Activated T-cell treated with anti-CD3 and anti-CD28 coated beads for 1 hour (primary cell): Measurements from ENCODE around the gene RBM19.

Experiments
- DNase-seq: peaks from one replicate; pipeline ENCODE4 v3.0.0-alpha.2; 2020; ENCODE audit warnings: low read depth

Gene RBM19

DNA sequence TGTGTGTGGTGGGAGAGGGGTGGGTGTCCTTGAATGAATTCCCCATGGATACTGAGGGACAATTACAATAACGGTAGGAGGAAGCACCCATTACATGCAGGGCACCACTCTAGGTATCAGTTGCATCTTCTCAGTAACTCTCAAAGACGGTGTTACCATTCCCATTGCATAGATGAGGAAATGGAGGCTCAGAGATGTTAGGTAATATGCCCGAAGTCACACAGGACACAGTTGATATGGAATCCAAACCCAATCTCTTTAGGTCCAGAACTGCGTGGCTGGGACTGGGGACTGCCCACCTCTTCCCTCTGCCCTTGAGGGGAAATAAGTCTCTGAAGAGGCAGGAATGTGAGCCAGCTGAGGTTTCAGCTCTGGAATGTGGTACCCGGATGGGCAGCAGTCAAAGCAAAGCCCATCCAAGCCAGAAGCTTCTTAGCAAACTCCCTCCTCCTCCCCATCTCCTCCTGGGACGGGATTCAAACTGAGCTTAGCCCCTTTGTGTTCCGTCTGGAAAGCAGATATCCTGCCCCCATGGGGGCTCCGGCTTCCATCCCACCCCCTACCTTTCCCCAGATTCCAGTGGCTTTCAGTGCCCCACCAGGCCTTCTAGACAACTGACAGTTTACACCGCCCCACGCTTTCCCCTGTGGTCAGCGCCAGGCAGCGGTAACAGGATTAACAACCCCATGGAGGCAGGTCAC, 187.5 kb downstream of the RBM19 start:
- DNase-seq, result no peak

DNA sequence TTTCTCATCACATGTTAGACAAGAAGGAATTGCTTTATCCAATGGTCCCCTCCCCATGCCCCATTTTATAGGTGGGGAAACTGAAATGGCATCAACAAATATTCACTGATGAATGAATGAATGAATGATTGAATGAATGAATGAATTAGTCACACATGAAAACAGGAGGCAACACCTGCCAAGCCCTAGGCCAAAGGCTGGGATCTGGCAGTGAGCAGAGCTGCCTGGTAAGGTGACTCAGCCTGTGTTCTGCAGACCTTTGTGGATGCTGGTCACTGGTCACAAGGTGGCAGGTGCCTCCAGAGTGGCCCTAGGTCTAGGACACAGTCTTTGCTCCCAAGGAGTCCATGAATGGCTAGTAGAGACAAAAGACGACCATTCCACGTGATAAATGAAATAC, 188.4 kb downstream of the RBM19 start:
- no peak for DNase-seq

DNA sequence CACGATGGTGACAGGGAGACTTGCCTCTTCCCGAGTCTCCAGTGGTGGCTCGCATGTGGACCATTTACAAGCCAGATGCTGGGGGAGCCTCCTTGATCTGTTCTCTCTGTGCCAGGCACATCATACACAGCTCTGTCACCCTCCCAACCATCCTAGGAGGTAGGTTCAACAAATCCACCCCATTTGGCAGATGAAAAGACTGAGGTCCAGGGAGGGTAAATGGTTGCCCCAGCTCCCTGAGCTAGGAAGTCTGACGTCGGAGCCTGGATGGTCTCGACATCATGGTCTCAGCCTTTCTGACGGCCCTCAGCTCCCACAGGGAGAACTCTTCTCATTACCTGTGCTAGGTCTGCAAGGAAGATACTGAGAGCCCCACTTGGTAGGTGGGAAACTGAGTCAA, 189.6 kb downstream of the RBM19 start:
- DNase-seq, result no peak

DNA sequence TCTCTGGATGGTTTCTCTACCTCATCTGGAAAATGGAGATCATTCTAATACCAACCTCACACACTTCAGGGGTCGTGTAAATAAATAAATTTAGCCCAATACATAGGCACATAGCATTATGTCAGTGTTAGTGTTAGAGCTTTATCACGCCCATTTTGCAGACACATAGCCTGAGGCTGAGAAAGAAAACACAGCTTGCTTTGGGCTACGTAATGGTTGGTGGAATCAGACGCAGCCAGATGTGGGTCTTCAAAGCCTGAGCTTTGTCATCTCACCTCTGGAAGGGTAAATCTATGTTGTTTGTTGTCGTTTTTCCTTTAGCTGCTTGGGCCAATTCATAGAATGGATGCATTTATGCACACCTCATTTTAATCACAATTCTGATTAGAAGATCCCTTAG, 191.6 kb downstream of the RBM19 start:
- no peak for DNase-seq

DNA sequence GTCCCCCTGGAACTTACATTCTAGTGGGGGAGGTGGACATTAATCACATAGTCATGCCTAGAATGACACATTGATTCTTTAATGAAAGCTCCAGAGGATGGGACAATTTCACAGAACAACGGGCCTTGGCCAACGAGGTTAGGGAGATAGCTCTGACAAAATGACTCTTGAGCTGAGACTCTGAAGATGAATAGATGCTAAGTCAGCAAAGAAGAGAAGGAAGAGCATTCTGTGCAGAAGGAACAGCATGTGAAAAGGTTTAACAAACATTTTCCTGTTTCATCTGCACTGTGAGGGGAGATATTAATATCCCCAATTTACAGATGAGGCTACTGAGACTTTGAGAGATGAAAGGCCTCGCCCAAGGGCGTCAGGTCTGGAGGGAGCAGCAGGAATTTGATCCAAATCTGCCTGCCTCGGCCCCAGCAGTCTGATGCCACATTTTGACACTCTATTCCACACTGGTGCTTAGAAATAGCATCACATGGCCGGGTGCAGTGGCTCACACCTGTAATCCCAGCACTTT, 193.6 kb downstream of the RBM19 start:
- no peak for DNase-seq

DNA sequence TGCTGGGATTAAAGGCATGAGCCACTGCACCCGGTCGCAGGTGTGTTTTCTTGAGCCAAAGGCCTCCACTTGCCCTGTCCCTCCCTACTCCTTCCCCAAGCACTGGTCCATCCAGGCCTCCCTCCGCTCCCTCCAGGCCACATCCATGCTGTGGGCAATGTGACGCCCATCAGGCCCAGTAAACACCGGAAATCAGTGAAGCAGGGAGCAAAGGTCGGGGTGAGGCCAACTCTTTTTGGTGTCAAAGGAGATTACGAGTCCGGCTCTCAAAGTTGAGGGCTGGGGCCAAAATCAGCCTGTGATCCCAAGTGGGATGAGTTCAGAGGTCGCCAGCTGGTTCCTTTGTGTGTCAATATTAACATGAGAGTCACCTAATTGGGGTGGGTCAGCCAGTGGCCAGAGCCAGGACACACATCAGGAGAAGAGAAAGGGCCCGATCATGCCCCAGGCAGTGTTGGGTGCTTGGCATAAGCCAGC, 195.7 kb downstream of the RBM19 start:
- DNase-seq, result no peak

DNA sequence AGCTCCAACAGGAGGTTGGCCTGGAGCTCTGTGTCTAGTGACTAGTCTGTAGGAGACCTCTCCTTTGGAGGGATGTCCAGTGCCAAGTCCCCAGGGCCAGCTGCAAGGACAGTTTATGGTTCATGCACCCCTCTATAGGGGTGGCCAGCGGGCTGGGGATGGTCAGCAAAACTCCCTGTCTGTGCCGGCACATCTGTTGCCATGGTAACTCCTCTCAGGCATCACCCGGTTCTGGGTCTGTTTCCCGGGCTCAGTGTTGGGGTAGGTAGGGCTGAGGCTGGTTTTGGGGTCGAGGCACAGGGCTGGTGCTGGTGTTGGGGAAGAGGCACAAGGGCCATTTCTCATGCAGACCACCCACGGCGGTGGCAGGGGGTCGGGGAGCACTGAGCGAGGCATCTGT, 196.8 kb downstream of the RBM19 start:
- DNase-seq, result no peak

DNA sequence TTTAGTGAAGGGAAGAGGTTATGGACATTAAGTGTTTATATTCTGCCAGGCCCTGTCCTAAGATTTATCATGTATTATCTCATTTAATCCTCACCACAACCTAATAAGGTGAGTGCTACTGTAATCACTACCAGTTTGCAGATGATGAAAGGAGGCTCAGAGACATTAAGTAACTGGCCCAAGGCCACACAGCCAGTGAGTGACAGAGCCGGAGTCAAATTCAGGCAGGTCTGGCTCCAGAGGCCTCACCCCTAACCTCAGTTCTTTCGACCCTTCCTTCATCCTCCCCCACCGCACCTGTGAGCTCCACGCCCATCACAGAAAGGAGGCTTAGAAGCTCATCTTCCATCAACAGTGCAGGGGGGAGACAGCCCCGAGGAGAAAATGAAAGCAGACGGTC, 197.3 kb downstream of the RBM19 start:
- no peak for DNase-seq

DNA sequence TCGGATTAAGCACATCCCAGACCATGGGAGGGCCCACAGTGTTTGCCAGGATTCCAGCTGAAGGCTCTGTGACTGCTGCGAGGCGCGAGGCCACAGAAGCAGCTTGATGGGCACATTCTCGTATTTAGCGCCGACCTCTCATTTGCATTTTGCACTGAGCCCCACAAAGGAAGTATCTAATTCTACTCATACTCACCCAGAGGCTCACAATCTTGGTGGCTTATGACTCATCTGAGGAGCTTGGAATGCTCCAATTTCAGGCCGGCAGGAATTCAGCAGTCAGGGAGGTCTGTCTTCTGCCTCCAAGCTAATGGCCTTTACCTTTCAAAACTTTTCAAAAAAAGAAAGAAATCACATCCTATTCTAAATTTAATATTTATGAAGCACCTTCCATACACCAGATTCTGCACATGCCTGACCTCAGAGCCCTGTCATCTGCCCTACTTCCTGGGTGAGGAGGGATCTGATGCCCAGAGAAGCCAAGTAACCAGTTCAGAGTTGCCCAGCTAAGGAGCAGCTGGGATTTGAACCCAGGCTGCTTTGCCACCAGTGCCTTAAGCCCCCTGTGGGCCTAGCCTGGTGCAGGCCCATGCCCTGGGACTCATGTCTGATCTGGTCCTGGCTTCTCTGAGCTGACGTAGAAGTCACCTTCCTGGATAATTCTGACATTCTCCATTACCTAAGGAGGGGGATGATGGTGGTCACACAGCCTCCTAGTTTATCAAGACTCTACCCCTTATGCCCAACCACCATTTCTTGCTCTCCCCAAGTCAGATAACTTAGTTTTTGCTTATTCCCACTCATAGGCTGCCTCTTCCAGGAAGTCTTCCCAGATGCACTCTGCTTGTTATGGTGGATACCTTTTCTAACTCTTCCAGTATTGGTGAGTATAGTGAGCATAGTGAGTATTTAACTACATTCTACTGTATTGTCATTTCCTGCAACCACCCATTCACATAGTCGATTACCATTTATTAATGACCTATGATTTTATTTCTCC, 198.9 kb downstream of the RBM19 start:
- DNase-seq, result no peak
